Tibial nerve (tissue), 4 donors: ENCODE results near the gene TENM4. TPM values are rescaled to one million over a fixed set of nuclear protein-coding genes. Genes with fewer than 3 reads are reported as not detected.

ENCODE experiments used
- DNase-seq, 2 donors: peaks; one replicate each; pipeline ENCODE4 v3.0.0-alpha.2; 2019; ENCODE audit warnings: low spot score in 2 of 2
- H3K27ac ChIP-seq, 4 donors: fragments of 200-600 bp; sonication (generic) in 3 of 4; one replicate each; pipeline ENCODE4 v1.5.1; 2017 to 2019; ENCODE audit warnings: mild to moderate bottlenecking in 1 of 4
- H3K27me3 ChIP-seq, 2 donors: fragments of 200-600 bp; sonication (generic) in 1 of 2; one replicate each; pipeline versions ENCODE4 v1.5.1 to v1.6.0; 2017 to 2019
- H3K36me3 ChIP-seq, 3 donors: fragments of 200-600 bp; sonication (generic); one replicate each; pipeline ENCODE4 v1.5.1; 2018 to 2019
- H3K4me1 ChIP-seq, 4 donors: fragments of 200-600 bp; sonication (generic) in 3 of 4; one replicate each; pipeline ENCODE4 v1.5.1; 2017 to 2019
- H3K4me3 ChIP-seq, 4 donors: fragments of 200-600 bp; sonication (generic) in 3 of 4; one replicate each; pipeline ENCODE4 v1.5.1; 2017 to 2019; ENCODE audit warnings: mild to moderate bottlenecking in 1 of 4, moderate library complexity in 1 of 4
- H3K9me3 ChIP-seq, 4 donors: fragments of 200-600 bp; sonication (generic) in 3 of 4; one replicate each; pipeline ENCODE4 v1.5.1; 2017 to 2019
- EP300 ChIP-seq, 2 donors: sonication (generic); formaldehyde crosslinking; IDR thresholded peaks; one replicate each; pipeline ENCODE4 v1.6.1; 2017; ENCODE audit warnings: antibody characterized with exemption in 2 of 2, mild to moderate bottlenecking in 1 of 2
- POLR2A ChIP-seq, 2 donors: fragments of 450-650 bp; IDR thresholded peaks; one replicate each; pipeline ENCODE4 v1.6.1; 2017; ENCODE audit warnings: antibody characterized with exemption in 2 of 2, mild to moderate bottlenecking in 2 of 2, moderate library complexity in 2 of 2
- WGBS, 2 donors: methylation state at CpG; one replicate each; pipeline ENCODE4 v1.1.5; 2018; 5-methylcytosine and 5-hydroxymethylcytosine counted together
- total RNA-seq, 4 donors: library from RNA; depleted of rRNA; stranded (reverse); fragments of >200 nt; gene quantifications; one replicate each; pipeline ENCODE4 v1.1.0, GENCODE V29; 2016
- TF ChIP-seq, protein P1 (sequence below), 5 experiments: fragments of 200-600 bp in 3 of 5; fragments of 450-650 bp in 2 of 5; sonication (generic) in 3 of 5; IDR thresholded peaks; one replicate each; pipeline ENCODE4 v1.5.1; 2016 to 2019; ENCODE audit warnings: antibody characterized with exemption in 5 of 5, mild to moderate bottlenecking in 3 of 5, moderate library complexity in 2 of 5

Gene TENM4
- total RNA-seq, 4 donors from 2014 or later: 15.3 to 36.3 (median 19.6) TPM

DNA sequence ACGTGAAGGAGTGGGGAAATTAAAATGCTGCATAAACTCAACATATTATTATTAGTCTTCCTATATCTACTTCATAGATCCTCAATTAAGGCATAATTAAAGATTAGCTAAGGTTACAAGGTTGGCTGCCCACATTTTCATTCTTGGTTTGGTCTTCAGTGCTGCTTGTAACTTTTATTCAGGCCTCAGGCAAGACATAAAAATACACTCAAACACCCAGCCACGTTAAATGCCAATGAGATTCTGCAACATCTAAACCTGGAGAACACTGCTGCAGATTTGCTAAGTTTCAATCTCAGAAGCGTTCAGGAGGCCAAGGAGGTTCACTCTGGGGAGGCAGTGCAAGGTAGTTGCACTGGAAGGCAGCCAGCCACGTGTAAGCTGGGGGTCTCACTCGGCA lies 507.5 kb downstream of the TENM4 start:
- H3K9me3 ChIP-seq: no peaks in the 10 kb centered on the region
- WGBS, 2 donors: 71 to 77% methylated on average over 5 of the region's 5 CpGs
- no peak overlapping the region for H3K4me3 ChIP-seq
- DNase-seq: no peak
- H3K4me1 ChIP-seq: no peaks in the 10 kb centered on the region
- TF ChIP-seq EP300 (IDR thresholded peaks at IDR 0.05): no peak
- no peak for TF ChIP-seq POLR2A (IDR thresholded peaks at IDR 0.05)
- TF ChIP-seq, protein P1, sequence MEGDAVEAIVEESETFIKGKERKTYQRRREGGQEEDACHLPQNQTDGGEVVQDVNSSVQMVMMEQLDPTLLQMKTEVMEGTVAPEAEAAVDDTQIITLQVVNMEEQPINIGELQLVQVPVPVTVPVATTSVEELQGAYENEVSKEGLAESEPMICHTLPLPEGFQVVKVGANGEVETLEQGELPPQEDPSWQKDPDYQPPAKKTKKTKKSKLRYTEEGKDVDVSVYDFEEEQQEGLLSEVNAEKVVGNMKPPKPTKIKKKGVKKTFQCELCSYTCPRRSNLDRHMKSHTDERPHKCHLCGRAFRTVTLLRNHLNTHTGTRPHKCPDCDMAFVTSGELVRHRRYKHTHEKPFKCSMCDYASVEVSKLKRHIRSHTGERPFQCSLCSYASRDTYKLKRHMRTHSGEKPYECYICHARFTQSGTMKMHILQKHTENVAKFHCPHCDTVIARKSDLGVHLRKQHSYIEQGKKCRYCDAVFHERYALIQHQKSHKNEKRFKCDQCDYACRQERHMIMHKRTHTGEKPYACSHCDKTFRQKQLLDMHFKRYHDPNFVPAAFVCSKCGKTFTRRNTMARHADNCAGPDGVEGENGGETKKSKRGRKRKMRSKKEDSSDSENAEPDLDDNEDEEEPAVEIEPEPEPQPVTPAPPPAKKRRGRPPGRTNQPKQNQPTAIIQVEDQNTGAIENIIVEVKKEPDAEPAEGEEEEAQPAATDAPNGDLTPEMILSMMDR (IDR thresholded peaks at IDR 0.05): no peak
- H3K27me3 ChIP-seq: no peaks in the 10 kb centered on the region
- no peak overlapping the region for H3K27ac ChIP-seq
- H3K36me3 ChIP-seq: no peaks in the 10 kb centered on the region

DNA sequence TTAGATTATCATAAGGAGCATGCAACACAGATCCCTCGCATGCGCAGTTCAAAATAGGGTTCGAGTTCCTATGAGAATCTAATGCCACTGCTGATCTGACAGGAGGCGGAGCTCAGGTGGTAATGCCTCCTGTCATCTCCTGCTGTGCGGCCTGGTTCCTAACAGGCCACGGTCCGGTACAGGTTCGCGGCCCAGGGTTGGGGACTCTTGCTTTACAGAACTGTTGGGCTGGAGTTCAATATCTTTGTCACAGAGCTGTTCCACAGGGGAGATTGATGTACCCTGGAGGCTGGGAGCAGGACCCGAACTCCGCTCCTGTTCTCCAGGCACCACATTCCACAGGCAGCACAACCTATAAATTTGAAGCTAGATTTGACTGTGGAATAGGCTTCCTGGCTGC lies 508.1 kb downstream of the TENM4 start:
- WGBS, 2 donors: 97% methylated on average over 11 of the region's 11 CpGs
- DNase-seq: no peak
- no peaks in the 10 kb centered on the region for H3K27me3 ChIP-seq
- H3K27ac ChIP-seq: no peak overlapping the region
- H3K9me3 ChIP-seq: no peaks in the 10 kb centered on the region
- TF ChIP-seq, protein P1 (IDR thresholded peaks at IDR 0.05): no peak
- TF ChIP-seq POLR2A (IDR thresholded peaks at IDR 0.05): no peak
- no peak for TF ChIP-seq EP300 (IDR thresholded peaks at IDR 0.05)
- H3K36me3 ChIP-seq: no peaks in the 10 kb centered on the region
- H3K4me1 ChIP-seq: no peaks in the 10 kb centered on the region
- H3K4me3 ChIP-seq: no peak overlapping the region

DNA sequence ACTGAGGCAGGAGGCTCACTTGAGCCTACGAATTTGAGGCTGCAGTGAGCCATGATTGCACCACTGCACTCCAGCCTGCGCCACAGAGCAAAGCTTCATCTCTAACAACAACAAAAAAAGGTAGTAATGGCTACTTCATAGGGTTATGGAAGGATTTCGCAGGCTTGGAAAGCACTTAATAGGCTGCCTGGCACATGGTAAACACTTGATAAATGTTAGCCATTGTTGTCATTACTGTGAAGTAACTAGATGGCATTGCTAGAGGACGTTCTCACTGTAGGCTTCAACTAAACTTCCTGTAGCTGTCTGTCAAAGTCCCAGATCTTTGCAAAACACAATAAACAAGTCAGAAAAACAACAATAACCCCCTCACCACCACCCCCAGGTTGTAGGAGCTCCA lies 508.9 kb downstream of the TENM4 start:
- no peaks in the 10 kb centered on the region for H3K27me3 ChIP-seq
- H3K4me1 ChIP-seq: no peaks in the 10 kb centered on the region
- WGBS, 2 donors: 78 to 88% methylated on average over 4 of the region's 4 CpGs
- no peaks in the 10 kb centered on the region for H3K36me3 ChIP-seq
- DNase-seq: no peak
- no peaks in the 10 kb centered on the region for H3K9me3 ChIP-seq
- TF ChIP-seq POLR2A (IDR thresholded peaks at IDR 0.05) (no peak), EP300 (IDR thresholded peaks at IDR 0.05) (no peak)
- TF ChIP-seq, protein P1 (IDR thresholded peaks at IDR 0.05): no peak
- no peak overlapping the region for H3K4me3 ChIP-seq
- H3K27ac ChIP-seq: no peak overlapping the region

DNA sequence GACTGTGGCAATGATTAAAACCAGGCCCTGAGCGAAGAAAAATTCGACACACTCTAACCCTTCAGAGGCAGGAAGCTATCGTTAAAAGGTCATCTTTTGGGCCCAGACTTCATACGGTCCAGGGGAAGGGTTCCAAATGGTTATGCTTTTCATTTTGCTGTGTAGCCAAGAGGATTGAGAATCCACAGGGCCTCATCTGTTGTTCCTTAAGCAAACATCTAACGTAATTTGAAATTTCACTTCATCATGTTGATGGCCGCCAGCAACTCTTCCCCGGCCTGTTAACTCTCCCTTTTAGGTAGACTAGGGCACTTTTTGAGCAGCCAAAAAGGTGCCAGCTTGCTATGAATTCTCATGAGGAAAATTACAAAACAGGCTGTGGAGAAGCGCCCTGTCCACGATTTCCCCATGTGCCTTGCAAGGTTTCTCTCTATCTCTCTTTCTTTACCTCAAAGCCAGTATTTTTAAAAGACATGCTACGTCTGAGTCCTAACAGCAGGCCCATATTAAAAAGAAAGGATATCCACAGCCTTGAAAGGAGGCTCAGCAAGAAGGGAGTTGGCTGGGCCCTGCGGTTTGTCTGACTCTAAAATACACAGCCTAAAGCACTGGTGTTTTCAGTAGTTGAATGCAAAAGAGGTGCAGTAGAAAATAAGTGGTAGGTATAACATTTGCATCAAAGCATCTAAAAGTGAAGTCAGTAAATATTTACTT lies 509.9 kb downstream of the TENM4 start:
- H3K4me1 ChIP-seq: no peaks in the 10 kb centered on the region
- no peaks in the 10 kb centered on the region for H3K36me3 ChIP-seq
- H3K27me3 ChIP-seq: no peaks in the 10 kb centered on the region
- H3K4me3 ChIP-seq: no peak overlapping the region
- TF ChIP-seq, protein P1 (IDR thresholded peaks at IDR 0.05): no peak
- TF ChIP-seq EP300 (IDR thresholded peaks at IDR 0.05): no peak
- no peak for TF ChIP-seq POLR2A (IDR thresholded peaks at IDR 0.05)
- H3K9me3 ChIP-seq: no peaks in the 10 kb centered on the region
- WGBS, 2 donors: 52 to 62% methylated on average over 11 of the region's 11 CpGs
- H3K27ac ChIP-seq: no peak overlapping the region
- DNase-seq: no peak

DNA sequence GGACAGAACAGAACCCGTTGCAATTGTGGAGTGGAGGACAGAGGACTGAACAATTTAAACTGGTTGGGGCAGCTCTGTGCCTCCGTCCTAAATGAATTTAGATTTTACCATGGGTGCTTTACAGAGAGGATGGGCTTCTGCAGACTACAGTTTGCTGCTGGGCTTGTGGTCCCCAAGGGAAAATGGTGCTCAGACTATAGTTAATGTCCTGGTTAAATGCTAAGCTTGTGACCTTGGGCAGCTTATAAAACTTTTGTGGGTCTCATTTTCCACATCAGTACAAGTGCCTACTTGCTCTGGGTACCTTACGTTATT lies 511.0 kb downstream of the TENM4 start:
- Histone ChIP-seq H3K27ac (no peak overlapping the region), H3K9me3 (no peaks in the 10 kb centered on the region), H3K36me3 (no peaks in the 10 kb centered on the region), H3K27me3 (no peaks in the 10 kb centered on the region), H3K4me3 (no peak overlapping the region), H3K4me1 (no peaks in the 10 kb centered on the region)
- no peak for DNase-seq
- TF ChIP-seq, protein P1 (IDR thresholded peaks at IDR 0.05): no peak
- TF ChIP-seq EP300 (IDR thresholded peaks at IDR 0.05): no peak
- TF ChIP-seq POLR2A (IDR thresholded peaks at IDR 0.05): no peak
- 66 to 70% methylated on average over 3 of the region's 3 CpGs for WGBS, 2 donors
